Measurements from ENCODE around the gene TPCN2.

DNA sequence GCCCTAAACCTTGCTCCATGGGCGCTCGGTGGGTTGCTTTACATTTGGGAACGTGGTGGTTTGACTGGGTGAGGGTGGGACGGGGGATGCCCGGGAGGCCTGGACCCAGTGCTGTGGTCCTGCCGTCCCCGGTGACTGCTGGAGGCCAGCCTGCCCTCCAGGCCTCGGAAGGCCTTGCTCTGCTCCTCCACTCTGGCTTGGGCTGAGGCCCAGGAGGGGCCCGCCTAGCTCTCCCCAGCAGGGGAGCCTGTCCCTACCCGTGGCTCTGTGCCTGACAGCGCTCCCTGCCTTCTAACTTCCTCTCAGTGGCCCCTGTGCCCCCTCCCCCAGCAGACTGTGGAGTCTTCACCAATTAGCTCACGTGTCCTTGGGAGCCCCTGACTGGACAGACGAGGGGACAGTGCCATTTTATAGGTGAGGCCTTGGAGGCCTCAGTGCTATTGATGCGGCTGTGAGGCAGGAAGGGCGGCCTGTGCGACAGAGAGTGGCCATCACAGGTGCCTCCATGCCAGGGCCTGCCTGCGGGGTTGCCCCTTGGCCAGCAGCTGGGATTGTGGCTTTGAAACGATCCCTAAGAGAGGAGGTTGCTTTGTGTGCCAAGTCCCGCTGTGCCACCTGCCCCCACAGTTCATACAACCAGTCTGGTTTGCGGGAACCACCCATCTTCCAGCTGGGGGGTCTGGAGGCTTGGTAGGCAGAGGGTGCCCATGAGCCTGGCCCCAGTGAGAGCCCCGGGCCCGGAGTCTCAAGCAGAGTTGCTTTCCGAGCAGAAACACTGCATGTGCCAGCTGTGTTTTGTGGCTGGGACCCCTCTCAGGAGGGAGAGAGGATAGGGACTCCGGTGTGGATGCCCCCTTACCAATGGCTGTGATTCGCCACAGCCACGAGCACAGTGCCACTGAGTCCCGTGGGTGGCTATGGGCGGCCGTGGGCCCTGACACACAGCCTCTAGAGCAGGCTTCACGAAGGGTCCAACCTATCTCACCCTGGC is 17.7 kb downstream of the TPCN2 start:
- no peak for TF ChIP-seq CTCF (IDR thresholded peaks at IDR 0.05)
- TF ChIP-seq POLR2A (IDR thresholded peaks at IDR 0.05): no peak
- TF ChIP-seq EP300 (IDR thresholded peaks at IDR 0.05): no peak
